ENCODE results near the gene FARSA. TPM values are rescaled to one million over a fixed set of nuclear protein-coding genes. Genes with fewer than 3 reads are reported as not detected.

Gene FARSA
- total RNA-seq, 1 experiment from 2014 or later, result 83.7 TPM

Other genes starting within 250 kb of the FARSA start
- not detected in 2 replicates for gene GNG14, start 245.7 kb downstream of the FARSA start, total RNA-seq (2014; rRNA removed; shearing (Covaris generic))
- 21.6 and 24.4 TPM in 2 replicates for gene FBXW9, start 237.1 kb downstream of the FARSA start, total RNA-seq (2014; rRNA removed; shearing (Covaris generic))
- 28.2 and 29.9 TPM in 2 replicates for gene TNPO2, start 209.8 kb downstream of the FARSA start, total RNA-seq (2014; rRNA removed; shearing (Covaris generic))
- gene TRIR, start 199.0 kb downstream of the FARSA start, total RNA-seq (2014; rRNA removed; shearing (Covaris generic)), result 276 and 304 TPM in 2 replicates
- gene GET3, start 196.2 kb downstream of the FARSA start, total RNA-seq (2014; rRNA removed; shearing (Covaris generic)), result 115 and 127 TPM in 2 replicates
- 0.10 TPM in 1 of 2 replicates, not detected in the other for gene BEST2, start 181.9 kb downstream of the FARSA start, total RNA-seq (2014; rRNA removed; shearing (Covaris generic))
- 4.0 and 9.0 TPM in 2 replicates for gene HOOK2, start 158.2 kb downstream of the FARSA start, total RNA-seq (2014; rRNA removed; shearing (Covaris generic))
- 44.1 and 61.9 TPM in 2 replicates for gene JUNB, start 142.2 kb downstream of the FARSA start, total RNA-seq (2014; rRNA removed; shearing (Covaris generic))
- gene PRDX2, start 131.9 kb downstream of the FARSA start, total RNA-seq (2014; rRNA removed; shearing (Covaris generic)), result 443 and 513 TPM in 2 replicates
- gene THSD8, start 131.6 kb downstream of the FARSA start, total RNA-seq (2014; rRNA removed; shearing (Covaris generic)), result not detected in 2 replicates
- gene RNASEH2A, start 127.1 kb downstream of the FARSA start, total RNA-seq (2014; rRNA removed; shearing (Covaris generic)), result 83.6 and 99.1 TPM in 2 replicates
- gene RTBDN, start 99.1 kb downstream of the FARSA start, total RNA-seq (2014; rRNA removed; shearing (Covaris generic)), result 0.68 TPM in 1 of 2 replicates, not detected in the other
- 0.10 and 1.6 TPM in 2 replicates for gene MAST1, start 95.2 kb downstream of the FARSA start, total RNA-seq (2014; rRNA removed; shearing (Covaris generic))
- gene DNASE2, start 52.3 kb downstream of the FARSA start, total RNA-seq (2014; rRNA removed; shearing (Covaris generic)), result 33.6 and 36.1 TPM in 2 replicates
- gene KLF1, start 46.5 kb downstream of the FARSA start, total RNA-seq (2014; rRNA removed; shearing (Covaris generic)), result not detected in 2 replicates
- gene GCDH, start 42.6 kb downstream of the FARSA start, total RNA-seq (2014; rRNA removed; shearing (Covaris generic)), result 29.1 and 40.5 TPM in 2 replicates
- 0.20 and 3.0 TPM in 2 replicates for gene SYCE2, start 14.4 kb downstream of the FARSA start, total RNA-seq (2014; rRNA removed; shearing (Covaris generic))
- gene CALR, start 4.9 kb upstream of the FARSA start, total RNA-seq (2014; rRNA removed; shearing (Covaris generic)), result 1,708 and 2,160 TPM in 2 replicates
- 104 and 123 TPM in 2 replicates for gene RAD23A, start 12.2 kb upstream of the FARSA start, total RNA-seq (2014; rRNA removed; shearing (Covaris generic))
- gene GADD45GIP1, start 23.5 kb upstream of the FARSA start, total RNA-seq (2014; rRNA removed; shearing (Covaris generic)), result 41.2 and 65.1 TPM in 2 replicates
- gene DAND5, start 35.9 kb upstream of the FARSA start, total RNA-seq (2014; rRNA removed; shearing (Covaris generic)), result not detected in 2 replicates
- gene NFIX, start 61.8 kb upstream of the FARSA start, total RNA-seq (2014; rRNA removed; shearing (Covaris generic)), result 19.6 and 22.5 TPM in 2 replicates
- gene LYL1, start 169.1 kb upstream of the FARSA start, total RNA-seq (2014; rRNA removed; shearing (Covaris generic)), result 4.1 and 6.0 TPM in 2 replicates
- gene TRMT1, start 183.0 kb upstream of the FARSA start, total RNA-seq (2014; rRNA removed; shearing (Covaris generic)), result 39.7 and 46.4 TPM in 2 replicates
- 27.9 and 28.0 TPM in 2 replicates for gene NACC1, start 184.6 kb upstream of the FARSA start, total RNA-seq (2014; rRNA removed; shearing (Covaris generic))
- 136 and 162 TPM in 2 replicates for gene STX10, start 216.7 kb upstream of the FARSA start, total RNA-seq (2014; rRNA removed; shearing (Covaris generic))
- 15.3 and 18.5 TPM in 2 replicates for gene IER2, start 216.7 kb upstream of the FARSA start, total RNA-seq (2014; rRNA removed; shearing (Covaris generic))